Dermis microvascular lymphatic vessel endothelial cell (primary cell): Measurements from ENCODE around the gene PPP3CB. TPM values are rescaled to one million over a fixed set of nuclear protein-coding genes. Genes with fewer than 3 reads are reported as not detected.
"Not testable (repeated sequence)": the region's sequence is repeated elsewhere in the genome, so short reads cannot be mapped to it uniquely, and the experiment has no call there.

Experiments used
- DNase-seq, 2 donors: peaks; one replicate each; pipeline versions ENCODE4 v3.0.0 to v3.0.0-alpha.2; 2010; ENCODE audit warnings: low read depth in 2 of 2
- total RNA-seq: library from RNA; depleted of rRNA; stranded (reverse); fragments of >200 nt; gene quantifications from 2 replicates; pipeline ENCODE4 v1.2.1, GENCODE V29; 2014

Gene PPP3CB
- total RNA-seq, 1 donor from 2014 or later: 7.2 TPM

DNA sequence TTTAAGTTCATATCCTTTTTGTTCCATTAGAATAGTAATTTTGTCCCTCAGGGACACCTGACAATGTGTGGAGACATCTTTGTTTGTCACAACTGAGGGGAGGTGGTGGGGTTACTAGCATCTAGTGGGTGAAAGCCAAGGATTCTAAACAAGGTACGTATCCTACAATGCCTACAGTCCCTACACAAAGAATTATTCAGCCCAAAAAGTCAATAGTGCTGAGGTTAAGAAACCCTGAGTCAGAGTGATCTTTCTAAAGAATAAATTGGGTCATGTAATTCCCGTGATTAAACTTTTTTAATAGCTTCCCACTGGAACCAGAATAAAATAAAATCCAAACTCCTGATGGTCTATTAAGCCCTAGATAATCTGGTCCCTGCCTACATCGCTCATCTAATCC, 79.3 kb downstream of the PPP3CB start:
- DNase-seq: no peak

DNA sequence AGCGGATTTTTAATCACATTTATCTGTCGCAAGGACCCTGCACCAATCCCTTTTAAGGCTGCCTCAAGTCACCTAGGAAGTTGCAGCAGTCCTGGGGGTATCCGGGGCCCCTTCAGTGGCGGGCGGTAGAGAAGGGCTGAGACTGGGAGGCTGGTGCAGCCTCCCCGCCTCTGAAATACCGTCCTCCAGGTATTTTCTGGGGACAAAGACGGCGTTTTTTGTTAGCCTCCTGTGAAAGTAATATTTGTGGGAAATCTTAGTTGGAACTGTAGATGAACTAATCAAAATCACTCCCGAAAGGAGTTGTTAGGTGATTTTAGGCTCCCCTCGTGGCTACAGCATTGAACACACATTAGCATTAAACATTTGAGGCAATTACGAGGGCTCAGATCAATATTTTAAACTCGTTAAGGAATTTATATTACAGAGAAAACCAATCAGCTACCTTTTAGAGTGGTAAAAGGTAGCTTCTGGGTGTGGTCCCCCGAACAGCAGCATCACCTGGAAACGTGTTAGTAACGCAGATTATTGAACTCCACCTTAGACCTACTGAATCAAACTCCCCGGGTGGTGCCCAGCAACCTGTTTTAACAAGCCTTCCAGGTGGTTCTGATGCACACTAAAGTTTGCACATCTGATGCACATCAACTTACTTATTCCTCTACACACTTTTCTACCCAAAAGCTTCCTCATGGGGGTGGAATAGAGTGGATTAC, 81.4 kb downstream of the PPP3CB start:
- no peak for DNase-seq

DNA sequence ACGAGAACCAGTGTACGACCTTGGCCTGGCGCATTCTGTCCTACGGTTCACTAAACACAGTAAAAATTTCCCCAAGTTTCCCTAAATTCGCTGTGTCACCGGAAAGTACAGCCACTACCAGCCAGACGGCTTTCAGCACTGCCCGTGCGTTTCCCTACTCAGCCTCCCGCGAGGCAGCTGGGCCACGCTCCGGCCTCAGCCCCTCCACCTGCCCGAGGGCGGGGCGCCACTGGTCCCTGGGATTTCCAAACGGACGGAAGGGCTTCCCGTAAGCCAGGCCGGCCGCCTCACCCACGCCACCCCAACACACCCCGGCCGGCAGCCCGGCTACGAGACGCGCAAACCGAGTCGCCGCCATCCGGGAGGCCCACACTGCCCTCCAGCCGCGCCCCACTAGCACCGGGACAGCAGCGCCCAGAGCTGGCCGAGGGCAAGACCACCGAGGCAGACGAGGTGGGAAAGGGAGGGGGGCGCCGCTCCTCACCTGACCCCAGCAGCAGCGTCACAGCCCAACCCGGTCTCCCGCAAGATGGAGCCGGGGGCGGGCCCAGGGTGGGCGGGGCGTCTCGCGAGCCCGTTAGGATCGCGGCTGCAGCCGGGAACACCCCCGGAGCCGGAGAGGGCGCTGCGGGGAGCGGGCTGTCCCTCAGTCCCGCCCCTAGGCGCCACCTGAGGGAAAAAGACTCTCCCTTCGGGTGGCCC, 82.1 kb downstream of the PPP3CB start, which contains the start of gene ANXA7:
ANXA7 (minus strand) TSS at position 531 of the 702 bp plus-strand sequence. CDS start 13,202 bp downstream, outside the sequence.
- DNase-seq: peak; percentile 63 to 88

DNA sequence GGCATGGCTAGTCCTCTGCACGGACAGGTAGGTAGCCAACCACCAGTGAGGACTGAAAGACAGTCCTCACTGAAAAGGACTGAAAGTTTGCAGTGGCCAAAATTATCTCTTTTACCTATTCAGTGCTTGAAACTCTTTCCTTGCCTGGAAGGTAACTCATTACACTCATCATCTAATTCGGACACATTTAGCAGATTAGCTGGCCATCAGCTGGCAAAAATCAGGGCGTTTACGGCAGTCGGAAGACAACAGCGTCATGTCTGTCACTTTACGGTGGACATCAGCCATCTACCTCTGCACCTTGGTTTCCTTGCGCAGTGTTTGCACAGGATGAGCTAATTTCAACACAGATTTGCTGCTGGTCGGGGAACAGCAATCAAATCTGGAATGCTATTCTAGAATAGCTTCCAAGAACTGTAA, 82.7 kb downstream of the PPP3CB start:
- peak in 1 of 2 donors; percentile 44 for DNase-seq

GRCh38 chr10:73410897-73411296, 84.9 kb downstream of the PPP3CB start:
- no peak for DNase-seq

- DNase-seq: no peak
Measured at GRCh38 chr10:73408978-73409521, 86.8 kb downstream of the PPP3CB start.

DNA sequence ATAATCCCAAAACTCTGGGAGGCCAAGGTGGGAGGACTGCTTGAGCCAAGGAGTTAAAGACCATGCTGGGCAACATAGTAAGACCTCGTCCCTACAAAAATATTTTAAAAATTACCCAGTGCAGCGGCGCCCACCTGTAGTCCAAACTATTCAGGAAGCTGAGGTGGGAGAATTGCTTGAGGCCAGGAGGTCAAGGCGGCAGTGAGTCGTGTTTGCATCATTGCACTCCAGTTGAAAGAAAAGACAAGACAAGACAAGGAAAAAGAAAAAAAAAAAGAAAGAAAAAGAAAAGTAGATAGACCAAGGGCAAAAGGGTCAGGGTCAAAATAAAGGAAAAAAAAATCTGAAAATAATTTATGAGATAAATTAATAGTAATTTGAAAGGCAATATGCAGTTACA, 87.8 kb downstream of the PPP3CB start:
- no peak for DNase-seq

DNA sequence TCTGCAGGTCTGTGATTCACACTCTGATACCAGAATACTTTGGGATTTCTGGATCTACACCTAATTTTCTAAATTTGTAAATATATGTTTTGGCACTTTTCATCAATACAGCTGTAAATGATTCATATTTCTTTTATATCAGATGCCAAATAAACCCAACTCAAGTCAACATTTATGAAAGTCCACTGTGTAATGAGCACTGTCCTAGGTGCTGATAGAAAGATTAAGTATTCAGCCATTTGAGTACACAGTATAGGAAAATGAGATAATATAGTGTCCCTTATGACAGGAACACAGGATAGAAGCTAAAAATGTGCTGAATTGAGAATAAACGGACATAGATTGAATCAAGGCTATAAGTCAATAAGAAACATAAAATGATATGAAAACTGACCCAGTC, 88.3 kb downstream of the PPP3CB start:
- no peak for DNase-seq

- no peak for DNase-seq
Measured at GRCh38 chr10:73406846-73407245, 89.0 kb downstream of the PPP3CB start.

GRCh38 chr10:73405556-73405955, 90.3 kb downstream of the PPP3CB start:
- no peak for DNase-seq

DNA sequence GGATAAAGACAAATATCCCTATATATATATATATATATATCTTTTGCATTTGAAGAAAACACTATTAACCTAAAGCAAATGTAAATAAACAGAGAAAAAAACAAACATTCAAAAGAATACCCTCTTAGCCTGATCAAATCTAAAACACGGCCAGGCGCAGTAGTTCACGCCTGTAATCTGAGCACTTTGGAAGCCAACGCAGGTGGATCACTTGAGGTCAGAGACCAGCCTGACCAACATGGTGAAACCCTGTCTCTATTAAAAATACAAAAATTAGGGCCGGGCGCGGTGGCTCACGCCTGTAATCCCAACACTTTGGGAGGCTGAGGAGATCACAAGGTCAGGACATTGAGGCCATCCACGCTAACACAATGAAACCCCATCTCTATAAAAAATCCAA, 91.1 kb downstream of the PPP3CB start:
- no peak for DNase-seq

DNA sequence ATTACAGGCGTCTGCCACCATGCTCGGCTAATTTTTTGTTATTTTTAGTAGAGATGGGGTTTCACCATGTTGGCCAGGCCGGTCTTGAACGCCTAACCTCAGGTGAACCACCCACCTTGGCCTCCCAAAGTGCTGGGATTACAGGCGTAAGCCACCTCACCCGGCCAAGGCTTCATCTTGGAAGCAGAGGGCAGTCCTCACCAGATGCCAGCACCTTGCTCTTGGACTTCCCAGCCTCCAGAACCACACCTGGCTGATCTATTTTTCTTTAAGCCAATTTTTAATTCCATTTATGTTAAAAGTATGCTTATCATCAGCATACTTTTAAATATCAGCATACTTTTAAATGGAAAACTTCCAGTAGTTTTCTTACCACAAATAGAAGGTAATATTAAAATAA, 94.2 kb downstream of the PPP3CB start:
- no peak for DNase-seq

DNA sequence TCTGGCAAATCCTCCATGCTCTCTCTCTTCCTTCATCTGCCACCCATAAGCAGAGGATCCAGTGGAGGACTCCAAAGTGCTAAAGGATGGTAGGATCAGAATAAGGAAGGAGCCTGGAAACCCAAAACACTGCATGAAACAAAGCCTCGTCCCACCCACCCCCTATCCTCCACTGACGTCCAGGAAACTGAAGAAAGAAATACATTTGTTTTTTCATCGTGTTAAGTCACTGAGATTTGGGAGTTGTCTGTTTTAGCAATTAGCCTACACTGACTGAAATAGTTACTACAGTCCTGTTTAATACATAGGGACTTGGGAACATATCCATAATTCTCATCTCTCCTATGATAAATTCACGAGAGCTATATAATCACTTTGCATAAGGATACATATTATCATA, 96.8 kb downstream of the PPP3CB start:
- DNase-seq: no peak

GRCh38 chr10:73398024-73398423, 97.8 kb downstream of the PPP3CB start:
- no peak for DNase-seq

- DNase-seq: not testable (repeated sequence)
Measured at GRCh38 chr10:73394325-73394724, 101.5 kb downstream of the PPP3CB start.

DNA sequence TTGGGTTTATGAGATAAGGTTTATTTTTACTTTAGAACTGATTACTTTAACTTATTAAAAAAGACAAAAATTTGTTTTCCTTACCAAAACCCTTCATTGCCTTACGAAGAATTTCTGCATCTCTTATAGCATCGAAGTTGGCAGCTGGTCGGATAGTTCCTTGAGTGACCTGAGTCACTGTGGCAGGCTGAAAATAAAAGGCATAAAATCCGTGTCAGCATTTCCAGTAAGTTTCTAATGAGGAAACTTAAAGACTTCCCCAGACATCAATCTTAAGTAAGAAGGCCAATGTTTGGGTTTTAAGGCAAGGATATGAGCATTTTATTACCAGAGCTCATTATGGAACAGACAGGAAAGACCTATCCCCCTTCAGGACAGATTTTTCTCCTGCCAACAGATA, 107.6 kb downstream of the PPP3CB start:
- no peak for DNase-seq

- DNase-seq: no peak
Measured at GRCh38 chr10:73386583-73386982, 109.2 kb downstream of the PPP3CB start.

Other genes starting within 250 kb of the PPP3CB start
- gene DNAJC9, start 248.8 kb downstream of the PPP3CB start, total RNA-seq: 19.1 and 30.8 TPM in 2 replicates
- gene MRPS16, start 243.4 kb downstream of the PPP3CB start, total RNA-seq: 60.8 and 62.6 TPM in 2 replicates
- gene CFAP70, start 137.2 kb downstream of the PPP3CB start, total RNA-seq: 0.13 and 0.26 TPM in 2 replicates
- 89.6 and 101 TPM in 2 replicates for gene ANXA7, start 82.0 kb downstream of the PPP3CB start, total RNA-seq
- 0.39 and 0.63 TPM in 2 replicates for gene MSS51, start 62.5 kb downstream of the PPP3CB start, total RNA-seq
- 5.2 and 5.8 TPM in 2 replicates for gene USP54, start 95.3 kb upstream of the PPP3CB start, total RNA-seq
- not detected in 2 replicates for gene MYOZ1, start 145.4 kb upstream of the PPP3CB start, total RNA-seq
- not detected in 2 replicates for gene SYNPO2L, start 160.0 kb upstream of the PPP3CB start, total RNA-seq
- 0.90 and 1.3 TPM in 2 replicates for gene AGAP5, start 202.1 kb upstream of the PPP3CB start, total RNA-seq
- 48.4 and 58.4 TPM in 2 replicates for gene SEC24C, start 248.3 kb upstream of the PPP3CB start, total RNA-seq